Parathyroid adenoma (tissue), 2 donors: Measurements from ENCODE around the gene EFNA3.

Experiments used
- H2AFZ ChIP-seq: fragments of 300-600 bp; sonication (generic); one replicate; pipeline ENCODE4 v1.7.0; 2017; ENCODE audit warnings: antibody characterized with exemption, mild to moderate bottlenecking
- H3K27ac ChIP-seq: fragments of 300-600 bp; sonication (generic); one replicate; pipeline ENCODE4 v1.7.0; 2017
- H3K27me3 ChIP-seq: fragments of 300-600 bp; sonication (generic); one replicate; pipeline ENCODE4 v1.7.0; 2017; ENCODE audit warnings: low read length; ENCODE audit not compliant: control insufficient read depth, insufficient read depth
- H3K36me3 ChIP-seq: fragments of 300-600 bp; sonication (generic); one replicate; pipeline ENCODE4 v1.7.0; 2017; ENCODE audit warnings: low read length; ENCODE audit not compliant: control insufficient read depth, insufficient read depth
- H3K4me1 ChIP-seq: fragments of 300-600 bp; sonication (generic); one replicate; pipeline ENCODE4 v1.7.0; 2017; ENCODE audit warnings: control low read depth
- H3K4me2 ChIP-seq: fragments of 300-600 bp; sonication (generic); one replicate; pipeline ENCODE4 v1.7.0; 2017; ENCODE audit warnings: low read length
- H3K4me3 ChIP-seq: fragments of 300-600 bp; sonication (generic); one replicate; pipeline ENCODE4 v1.7.0; 2017; ENCODE audit warnings: low read depth, low read length
- H3K79me2 ChIP-seq: fragments of 300-600 bp; sonication (generic); one replicate; pipeline ENCODE4 v1.7.0; 2017; ENCODE audit warnings: control low read depth
- H3K9ac ChIP-seq: fragments of 300-600 bp; sonication (generic); one replicate; pipeline ENCODE4 v1.7.0; 2017; ENCODE audit warnings: mild to moderate bottlenecking
- H3K9me3 ChIP-seq: fragments of 300-600 bp; sonication (generic); one replicate; pipeline ENCODE4 v1.7.0; 2017; ENCODE audit warnings: low read length; ENCODE audit not compliant: control insufficient read depth
- TF ChIP-seq, protein P1 (sequence below): fragments of 300-600 bp; sonication (generic); IDR thresholded peaks from one replicate; pipeline ENCODE4 v1.7.0; 2017; ENCODE audit warnings: antibody characterized with exemption, mild to moderate bottlenecking
- donor health status: primary hyperparathyroidism.

The EFNA3 gene

DNA sequence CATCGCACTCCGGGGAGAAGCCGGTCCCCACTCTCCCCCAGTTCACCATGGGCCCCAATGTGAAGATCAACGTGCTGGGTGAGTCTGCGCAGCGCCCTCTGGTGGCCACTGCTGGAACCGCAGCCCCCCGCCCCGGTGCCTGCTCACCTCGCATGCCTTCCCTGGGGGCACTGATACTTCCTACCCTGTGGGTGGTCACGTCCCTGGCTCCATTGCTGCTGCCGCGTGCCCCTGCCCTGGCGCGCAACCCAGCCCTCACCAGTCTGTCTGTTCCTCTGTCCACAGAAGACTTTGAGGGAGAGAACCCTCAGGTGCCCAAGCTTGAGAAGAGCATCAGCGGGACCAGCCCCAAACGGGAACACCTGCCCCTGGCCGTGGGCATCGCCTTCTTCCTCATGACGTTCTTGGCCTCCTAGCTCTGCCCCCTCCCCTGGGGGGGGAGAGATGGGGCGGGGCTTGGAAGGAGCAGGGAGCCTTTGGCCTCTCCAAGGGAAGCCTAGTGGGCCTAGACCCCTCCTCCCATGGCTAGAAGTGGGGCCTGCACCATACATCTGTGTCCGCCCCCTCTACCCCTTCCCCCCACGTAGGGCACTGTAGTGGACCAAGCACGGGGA lies 7.6 kb downstream of the EFNA3 start:
- H3K4me1 ChIP-seq, result no peaks in the 10 kb centered on the region
- no peaks in the 10 kb centered on the region for H3K36me3 ChIP-seq
- no peak overlapping the region for H3K9ac ChIP-seq
- peak overlapping the region; percentile 76 for H3K4me3 ChIP-seq
- H3K27ac ChIP-seq, result no peak overlapping the region
- no peaks in the 10 kb centered on the region for H3K79me2 ChIP-seq
- TF ChIP-seq, protein P1, sequence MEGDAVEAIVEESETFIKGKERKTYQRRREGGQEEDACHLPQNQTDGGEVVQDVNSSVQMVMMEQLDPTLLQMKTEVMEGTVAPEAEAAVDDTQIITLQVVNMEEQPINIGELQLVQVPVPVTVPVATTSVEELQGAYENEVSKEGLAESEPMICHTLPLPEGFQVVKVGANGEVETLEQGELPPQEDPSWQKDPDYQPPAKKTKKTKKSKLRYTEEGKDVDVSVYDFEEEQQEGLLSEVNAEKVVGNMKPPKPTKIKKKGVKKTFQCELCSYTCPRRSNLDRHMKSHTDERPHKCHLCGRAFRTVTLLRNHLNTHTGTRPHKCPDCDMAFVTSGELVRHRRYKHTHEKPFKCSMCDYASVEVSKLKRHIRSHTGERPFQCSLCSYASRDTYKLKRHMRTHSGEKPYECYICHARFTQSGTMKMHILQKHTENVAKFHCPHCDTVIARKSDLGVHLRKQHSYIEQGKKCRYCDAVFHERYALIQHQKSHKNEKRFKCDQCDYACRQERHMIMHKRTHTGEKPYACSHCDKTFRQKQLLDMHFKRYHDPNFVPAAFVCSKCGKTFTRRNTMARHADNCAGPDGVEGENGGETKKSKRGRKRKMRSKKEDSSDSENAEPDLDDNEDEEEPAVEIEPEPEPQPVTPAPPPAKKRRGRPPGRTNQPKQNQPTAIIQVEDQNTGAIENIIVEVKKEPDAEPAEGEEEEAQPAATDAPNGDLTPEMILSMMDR, result peak; percentile 82
- peak overlapping the region; percentile 86 for H3K4me2 ChIP-seq
- no peak overlapping the region for H2AFZ ChIP-seq
- no peaks in the 10 kb centered on the region for H3K9me3 ChIP-seq
- H3K27me3 ChIP-seq, result no peaks in the 10 kb centered on the region

DNA sequence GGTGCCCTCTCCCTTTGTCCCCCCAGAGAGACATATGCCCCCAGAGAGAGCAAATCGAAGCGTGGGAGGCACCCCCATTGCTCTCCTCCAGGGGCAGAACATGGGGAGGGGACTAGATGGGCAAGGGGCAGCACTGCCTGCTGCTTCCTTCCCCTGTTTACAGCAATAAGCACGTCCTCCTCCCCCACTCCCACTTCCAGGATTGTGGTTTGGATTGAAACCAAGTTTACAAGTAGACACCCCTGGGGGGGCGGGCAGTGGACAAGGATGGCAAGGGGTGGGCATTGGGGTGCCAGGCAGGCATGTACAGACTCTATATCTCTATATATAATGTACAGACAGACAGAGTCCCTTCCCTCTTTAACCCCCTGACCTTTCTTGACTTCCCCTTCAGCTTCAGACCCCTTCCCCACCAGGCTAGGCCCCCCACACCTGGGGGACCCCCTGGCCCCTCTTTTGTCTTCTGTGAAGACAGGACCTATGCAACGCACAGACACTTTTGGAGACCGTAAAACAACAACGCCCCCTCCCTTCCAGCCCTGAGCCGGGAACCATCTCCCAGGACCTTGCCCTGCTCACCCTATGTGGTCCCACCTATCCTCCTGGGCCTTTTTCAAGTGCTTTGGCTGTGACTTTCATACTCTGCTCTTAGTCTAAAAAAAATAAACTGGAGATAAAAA lies 8.4 kb downstream of the EFNA3 start:
- Histone ChIP-seq H3K27ac (no peak overlapping the region), H3K4me1 (no peaks in the 10 kb centered on the region), H3K27me3 (no peaks in the 10 kb centered on the region), H3K4me3 (no peak overlapping the region), H3K79me2 (no peaks in the 10 kb centered on the region), H3K9me3 (no peaks in the 10 kb centered on the region), H3K9ac (no peak overlapping the region), H2AFZ (no peak overlapping the region), H3K4me2 (no peak overlapping the region), H3K36me3 (no peaks in the 10 kb centered on the region)
- TF ChIP-seq, protein P1, result no peak

DNA sequence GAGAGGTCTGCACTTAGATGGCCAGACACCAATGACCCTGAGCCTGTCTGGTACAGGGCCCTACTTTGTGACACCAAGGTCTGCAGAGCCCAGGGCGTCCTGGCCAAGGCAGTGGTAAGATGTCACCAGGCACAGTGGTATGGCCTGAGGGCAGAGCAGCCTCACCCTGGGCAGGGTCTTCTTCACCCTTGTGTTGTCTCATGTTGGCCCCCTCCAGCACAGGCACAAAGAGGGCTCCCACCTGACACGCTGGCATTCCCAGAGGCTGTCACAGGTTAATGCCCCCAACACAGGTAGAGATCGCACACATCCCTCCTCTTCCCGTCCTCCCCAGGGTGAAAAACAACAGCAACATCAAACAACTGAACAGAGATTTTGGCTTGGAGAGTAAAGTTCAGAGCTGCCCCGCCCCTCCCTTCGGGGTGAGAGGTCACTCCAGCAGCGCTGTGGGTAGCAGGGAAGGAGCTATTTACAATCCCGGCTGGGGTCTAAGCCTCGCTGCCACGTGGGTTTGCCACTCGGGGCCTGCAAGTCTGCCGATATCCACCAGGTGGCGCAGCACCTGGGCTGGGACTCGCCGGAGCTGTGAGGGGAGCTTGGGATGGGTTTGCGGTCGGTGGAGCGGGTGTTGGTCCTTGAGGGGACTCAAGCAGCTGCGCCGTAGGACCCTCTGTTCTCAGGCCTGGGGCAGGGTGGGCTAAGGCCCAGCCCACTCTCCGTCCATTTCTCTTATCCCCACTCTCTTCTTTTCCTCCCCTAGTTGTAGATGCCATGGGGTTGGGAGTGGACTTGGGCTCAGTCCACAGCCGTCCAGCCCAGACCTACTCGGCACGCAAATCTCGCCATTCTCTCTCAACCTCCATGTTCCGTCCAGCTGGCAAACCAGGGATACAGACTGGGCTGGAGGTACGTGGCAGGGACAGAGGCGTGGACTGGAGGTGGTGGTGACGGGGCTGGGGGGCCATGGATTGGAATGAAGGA lies 12.7 kb downstream of the EFNA3 start:
- Histone ChIP-seq H3K27me3 (no peaks in the 10 kb centered on the region), H3K79me2 (no peaks in the 10 kb centered on the region), H3K9me3 (no peaks in the 10 kb centered on the region), H3K27ac (no peak overlapping the region), H3K4me3 (no peak overlapping the region), H2AFZ (peak overlapping the region; percentile 48), H3K4me2 (peak overlapping the region; percentile 6), H3K4me1 (peaks cover 8% of the 10 kb centered on the region), H3K9ac (no peak overlapping the region), H3K36me3 (no peaks in the 10 kb centered on the region)
- TF ChIP-seq, protein P1, result peak; percentile 92

DNA sequence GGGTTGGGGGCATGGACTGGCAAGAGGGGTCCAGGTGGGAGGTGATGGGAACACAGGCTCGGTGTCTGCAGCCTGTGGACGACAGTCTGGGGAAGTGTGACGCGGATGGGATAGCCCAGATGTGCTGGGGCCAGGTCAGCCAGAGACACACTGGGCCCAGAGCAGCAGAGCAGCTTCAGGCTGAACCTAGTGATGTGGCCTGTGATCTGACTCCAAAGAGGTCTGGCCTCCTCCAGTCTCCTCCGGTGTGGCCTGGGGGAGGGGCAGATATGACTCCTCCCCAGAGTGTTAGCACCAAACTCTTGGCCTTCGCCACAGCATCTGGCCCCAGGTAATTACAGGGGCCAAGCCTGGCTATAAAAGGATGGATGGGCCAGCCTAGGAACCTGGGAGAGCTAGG lies 13.5 kb downstream of the EFNA3 start:
- no peak overlapping the region for H2AFZ ChIP-seq
- TF ChIP-seq, protein P1, result no peak
- no peaks in the 10 kb centered on the region for H3K9me3 ChIP-seq
- H3K36me3 ChIP-seq, result no peaks in the 10 kb centered on the region
- H3K9ac ChIP-seq, result no peak overlapping the region
- H3K4me1 ChIP-seq, result peaks cover 8% of the 10 kb centered on the region
- H3K4me2 ChIP-seq, result no peak overlapping the region
- H3K27ac ChIP-seq, result no peak overlapping the region
- H3K79me2 ChIP-seq, result no peaks in the 10 kb centered on the region
- H3K27me3 ChIP-seq, result no peaks in the 10 kb centered on the region
- H3K4me3 ChIP-seq, result no peak overlapping the region
